T-helper 2 cell treated with Interferon-gamma antibody and Interleukin-4, amounts not matched to agents 100 ng/mL and 5 ng/mL, for 36 hours (primary cell): ENCODE results near the gene PARVG. TPM values are rescaled to one million over a fixed set of nuclear protein-coding genes. Genes with fewer than 3 reads are reported as not detected.

ENCODE experiments used
- intact Hi-C: fragments of 100-400 bp; cut with micrococcal nuclease; formaldehyde crosslinking; loops from one replicate; pipeline ENCODE4 v1.15.1; 2023
- total RNA-seq: library from RNA; stranded (reverse); gene quantifications from 2 replicates; pipeline ENCODE4 v1.2.3, GENCODE V29; 2022

The PARVG gene
- total RNA-seq, 1 donor from 2014 or later: 168 TPM

DNA sequence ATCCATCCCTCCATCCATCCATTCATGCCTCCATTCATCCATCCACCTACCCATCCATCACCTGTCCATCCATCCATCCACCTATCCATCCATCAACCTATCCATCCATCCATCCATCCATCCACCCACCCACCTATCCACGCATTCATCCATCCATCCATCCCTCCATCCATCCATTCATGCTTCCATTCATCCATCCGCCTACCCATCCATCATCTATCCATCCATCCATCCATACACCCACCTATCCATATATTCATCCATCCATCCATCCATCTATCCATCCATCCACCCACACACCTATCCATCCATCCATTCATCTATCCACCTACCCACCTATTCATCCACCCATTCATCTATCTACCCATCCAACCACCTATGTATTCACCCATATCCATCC, 13.8 kb downstream of the PARVG start:
- intact Hi-C loops: no loop called here

DNA sequence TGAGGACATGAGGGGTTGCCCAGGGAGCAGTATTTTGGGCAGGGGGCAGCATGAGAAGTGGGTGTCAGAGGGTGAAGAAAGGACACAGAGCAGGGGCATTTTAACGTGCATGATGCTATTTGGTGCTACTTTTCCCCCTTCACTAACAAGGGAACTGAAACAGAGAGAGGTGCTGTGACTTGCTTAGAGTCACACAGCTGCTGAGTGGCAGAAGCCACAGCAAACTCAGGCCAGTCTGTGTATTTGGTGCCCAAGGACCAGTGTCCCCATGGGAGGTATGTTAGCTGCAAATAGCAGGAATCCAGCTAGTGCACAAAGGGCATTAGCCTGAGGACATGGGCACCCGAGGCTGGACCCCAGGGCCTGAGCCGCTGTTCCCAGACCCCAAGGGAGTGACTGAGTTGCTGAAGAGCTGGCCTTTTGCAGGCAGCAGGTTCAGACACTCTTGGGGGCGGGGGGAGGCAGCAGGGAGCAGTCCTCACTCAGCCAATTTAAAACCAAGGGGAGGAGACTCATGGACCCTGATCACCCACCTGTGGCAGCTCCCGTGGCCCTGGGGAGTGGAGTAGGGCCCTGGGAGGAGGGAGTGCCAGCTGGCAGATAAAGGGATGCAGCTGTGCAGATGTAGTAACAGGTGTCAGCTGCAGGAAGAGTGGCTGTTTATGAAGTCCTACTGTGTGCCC, 14.6 kb downstream of the PARVG start:
- intact Hi-C loops: no loop called here

DNA sequence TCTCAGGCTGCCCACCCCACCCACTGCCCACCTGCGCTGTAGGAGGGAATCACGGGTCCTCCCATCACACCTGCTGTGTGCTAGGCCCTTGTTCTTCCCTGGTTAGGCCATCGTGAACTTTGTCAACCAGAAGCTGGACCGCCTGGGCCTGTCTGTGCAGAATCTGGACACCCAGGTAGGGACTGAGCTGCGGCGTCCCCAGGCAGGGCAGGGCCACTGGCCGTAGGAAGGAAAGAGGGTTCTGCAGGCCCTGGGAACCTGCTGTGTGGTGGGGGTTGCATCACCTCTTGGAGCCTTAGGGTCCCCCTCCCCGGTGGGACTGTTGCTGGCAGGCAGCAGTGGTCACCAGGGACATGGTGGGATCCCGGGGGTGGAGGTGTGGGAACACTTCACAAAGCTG, 15.5 kb downstream of the PARVG start:
- intact Hi-C loops: no loop called here

DNA sequence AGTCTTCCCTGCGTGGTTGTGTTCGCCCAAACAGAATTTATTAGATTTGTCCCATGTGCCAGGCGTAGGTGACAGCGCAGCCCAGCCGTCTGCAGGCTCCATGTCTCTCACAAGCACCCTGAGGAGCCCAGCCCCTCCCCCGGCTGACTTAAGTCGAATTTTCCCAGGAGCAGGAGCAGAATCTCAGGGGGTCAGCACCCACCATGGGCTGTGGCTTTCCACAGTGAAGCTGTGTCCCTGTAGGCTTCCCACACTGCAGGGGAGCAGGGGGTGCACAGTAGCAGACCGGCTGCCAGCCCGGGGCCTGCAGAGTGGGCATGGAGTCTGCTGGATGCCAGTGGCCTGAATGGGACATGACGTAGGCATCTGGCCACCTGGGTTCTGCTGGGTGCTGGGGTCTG, 16.0 kb downstream of the PARVG start:
- intact Hi-C loops: no loop called here

DNA sequence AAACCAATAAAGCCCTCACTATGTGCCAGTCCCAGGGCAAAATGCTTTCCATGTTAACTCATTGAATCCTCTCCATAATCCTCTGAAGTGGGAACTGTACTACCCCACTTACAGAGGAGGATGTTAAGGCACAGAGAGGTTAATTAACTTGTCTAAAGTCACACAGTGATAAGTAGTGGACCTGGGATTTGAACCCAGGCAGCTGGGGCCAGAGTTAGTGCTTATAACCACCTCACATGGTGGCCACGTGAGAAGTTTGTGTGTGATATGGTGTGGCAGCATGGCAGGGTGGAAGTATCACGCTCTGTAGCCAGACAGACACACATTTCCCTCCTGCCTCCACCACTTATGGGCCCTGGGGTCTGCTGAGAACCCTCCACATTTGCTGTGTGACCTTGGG, 16.5 kb downstream of the PARVG start:
- intact Hi-C loops: no loop called here

DNA sequence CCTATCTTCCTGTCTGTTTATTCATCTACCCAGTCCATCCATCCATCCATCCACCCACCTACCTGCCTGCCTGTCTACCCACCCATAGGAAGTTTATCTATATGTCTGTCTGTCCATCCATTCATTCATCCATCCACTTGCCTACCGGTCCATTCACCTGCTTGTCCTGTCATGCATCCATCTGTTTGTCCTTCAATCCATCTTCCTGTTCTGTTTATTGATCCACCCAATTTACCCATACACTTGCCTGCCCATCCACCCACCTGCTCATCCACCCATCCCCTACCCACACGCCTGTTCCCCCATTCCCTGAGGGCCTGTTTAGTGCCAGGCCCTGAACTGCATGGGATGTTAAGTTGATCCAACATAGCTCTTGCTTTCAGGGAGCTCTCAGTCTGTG, 18.4 kb downstream of the PARVG start:
- intact Hi-C loops: no loop called here

DNA sequence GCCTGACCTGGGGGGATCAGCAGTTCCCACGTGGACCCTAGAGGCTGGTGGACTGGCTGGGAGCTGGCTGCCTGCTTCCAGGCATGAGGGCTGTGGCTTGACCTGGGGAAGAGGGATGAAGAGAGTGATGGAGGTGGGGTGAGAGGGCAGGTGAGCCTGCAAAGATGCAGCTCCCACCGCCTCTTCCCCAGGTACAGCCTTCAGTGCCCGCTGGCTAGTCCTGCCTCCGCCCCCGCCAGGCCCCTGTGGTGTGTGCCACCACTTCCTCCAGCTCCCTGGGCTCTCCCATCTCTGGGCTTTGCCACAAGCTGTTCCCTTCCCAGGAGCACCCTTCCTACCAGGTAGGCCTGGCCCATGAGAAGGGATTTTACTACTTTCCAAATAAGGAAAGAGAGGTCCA, 19.1 kb downstream of the PARVG start:
- intact Hi-C loops: no loop called here

DNA sequence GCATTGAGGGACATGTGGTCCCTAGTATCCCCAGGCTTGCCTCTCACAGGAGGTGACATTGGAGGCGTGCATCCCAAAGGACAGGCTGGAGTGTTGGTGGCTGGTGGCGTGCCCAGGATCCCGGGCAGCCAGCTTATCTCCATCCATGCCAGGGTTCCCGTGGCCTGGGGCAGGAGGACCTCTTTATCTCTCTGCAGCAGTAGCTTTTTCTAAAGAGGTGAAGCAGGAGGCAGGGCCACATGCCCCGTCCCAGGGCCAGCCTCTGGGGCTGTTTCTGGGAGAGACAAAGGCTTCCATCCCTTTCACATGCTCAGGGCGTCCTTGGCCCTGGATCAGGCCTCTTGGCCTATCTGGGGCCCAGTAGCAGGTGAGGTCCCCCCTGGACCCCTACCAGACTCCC, 19.7 kb downstream of the PARVG start:
- intact Hi-C loops: no loop called here

DNA sequence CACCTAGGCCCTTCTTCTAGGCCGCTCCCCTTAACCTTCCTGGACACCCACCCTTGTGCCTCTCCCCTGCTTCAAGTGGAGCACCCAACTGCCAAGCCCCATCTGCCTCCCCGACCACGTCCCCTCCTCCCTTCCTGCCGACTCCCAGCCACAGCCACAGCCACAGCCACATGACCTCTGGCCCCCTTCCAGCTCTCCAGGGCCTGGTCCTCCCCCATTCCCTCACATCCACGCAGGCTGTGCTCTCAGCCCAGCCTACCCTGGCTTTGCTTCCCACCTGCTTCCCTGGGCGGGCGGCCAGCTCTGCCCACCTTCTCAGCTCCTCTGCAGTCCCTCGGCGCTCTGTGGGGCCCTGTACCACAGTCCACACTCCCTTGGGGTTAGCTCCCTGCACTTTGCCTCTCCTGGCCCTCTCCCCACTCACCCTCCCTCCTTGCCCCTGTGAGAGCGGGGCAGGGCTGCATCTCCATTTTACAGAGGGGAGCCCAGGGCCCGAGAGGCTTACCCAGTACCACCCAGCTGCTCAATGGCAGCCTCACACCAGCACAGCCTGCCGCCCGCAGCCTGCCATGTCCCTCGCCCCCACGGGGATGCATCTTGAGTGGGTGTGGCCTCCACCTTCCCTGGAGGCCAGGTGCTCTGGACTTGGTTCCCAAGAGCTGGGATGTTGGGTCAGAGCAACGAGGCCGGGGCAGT, 20.3 kb downstream of the PARVG start:
- intact Hi-C loops: no loop called here

DNA sequence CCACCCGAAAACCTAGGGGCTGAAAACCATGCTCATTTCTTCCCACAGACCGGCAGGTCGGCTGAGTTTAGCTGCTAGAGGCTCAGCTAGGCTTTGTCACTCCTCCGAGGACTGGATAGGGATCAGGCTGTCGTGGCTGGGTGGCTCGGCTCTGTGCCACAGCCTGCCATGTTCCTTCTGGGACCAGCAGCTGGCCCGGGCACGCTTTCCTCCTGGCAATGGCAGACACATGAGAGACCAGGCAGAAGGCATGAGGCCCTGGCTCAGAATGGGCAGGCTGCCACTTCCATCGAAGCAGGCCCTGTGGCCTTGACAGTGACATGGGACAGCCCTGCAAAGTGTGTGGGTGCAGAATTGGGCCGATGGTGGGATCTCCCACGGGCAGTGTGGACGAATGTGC, 20.9 kb downstream of the PARVG start:
- intact Hi-C loops: no loop called here

DNA sequence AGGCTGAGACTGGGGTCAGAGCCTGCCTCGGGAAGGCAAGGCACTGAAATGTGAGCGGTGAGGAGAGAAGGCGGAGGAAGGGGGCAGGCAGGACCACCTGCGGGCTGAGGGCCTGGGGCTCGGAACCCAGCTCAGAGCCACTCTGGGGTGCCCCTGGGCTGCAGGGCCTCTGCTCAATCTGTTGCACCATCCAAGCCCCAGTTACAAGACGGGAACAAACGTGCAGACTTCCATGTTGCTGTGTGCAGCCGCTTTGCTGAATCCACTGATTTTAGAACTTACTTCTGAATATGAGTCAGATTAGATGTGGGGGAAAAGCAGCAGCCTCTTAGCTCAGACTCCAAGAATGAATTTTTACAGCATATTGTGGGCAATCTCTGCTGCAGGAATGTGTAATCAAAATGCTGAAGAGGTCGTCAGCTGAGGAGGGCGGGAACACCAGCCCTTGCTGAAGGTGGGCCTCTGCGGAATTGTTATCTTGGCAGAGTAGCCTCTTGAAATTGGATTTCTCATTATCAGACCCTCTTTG, 21.6 kb downstream of the PARVG start:
- intact Hi-C loops: no loop called here

DNA sequence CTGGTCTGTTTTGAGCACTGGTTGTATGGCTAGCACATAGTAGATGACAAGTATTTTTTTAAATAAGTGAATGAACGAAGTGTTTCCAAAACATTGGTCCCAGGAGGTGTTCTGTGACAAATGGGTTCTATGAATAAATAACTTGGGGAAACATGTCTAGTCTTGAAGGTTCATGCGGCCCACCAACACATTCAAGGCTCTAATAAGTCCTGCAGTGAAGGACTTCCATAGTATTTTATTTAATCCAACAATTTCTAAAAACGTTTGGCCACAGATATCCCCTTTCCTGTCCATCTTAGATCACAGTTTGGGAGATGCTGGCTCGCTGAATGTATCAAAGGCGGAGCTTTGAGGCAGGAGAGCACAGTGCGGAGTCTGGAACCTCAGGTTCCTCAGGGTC, 22.5 kb downstream of the PARVG start:
- intact Hi-C loops: no loop called here

DNA sequence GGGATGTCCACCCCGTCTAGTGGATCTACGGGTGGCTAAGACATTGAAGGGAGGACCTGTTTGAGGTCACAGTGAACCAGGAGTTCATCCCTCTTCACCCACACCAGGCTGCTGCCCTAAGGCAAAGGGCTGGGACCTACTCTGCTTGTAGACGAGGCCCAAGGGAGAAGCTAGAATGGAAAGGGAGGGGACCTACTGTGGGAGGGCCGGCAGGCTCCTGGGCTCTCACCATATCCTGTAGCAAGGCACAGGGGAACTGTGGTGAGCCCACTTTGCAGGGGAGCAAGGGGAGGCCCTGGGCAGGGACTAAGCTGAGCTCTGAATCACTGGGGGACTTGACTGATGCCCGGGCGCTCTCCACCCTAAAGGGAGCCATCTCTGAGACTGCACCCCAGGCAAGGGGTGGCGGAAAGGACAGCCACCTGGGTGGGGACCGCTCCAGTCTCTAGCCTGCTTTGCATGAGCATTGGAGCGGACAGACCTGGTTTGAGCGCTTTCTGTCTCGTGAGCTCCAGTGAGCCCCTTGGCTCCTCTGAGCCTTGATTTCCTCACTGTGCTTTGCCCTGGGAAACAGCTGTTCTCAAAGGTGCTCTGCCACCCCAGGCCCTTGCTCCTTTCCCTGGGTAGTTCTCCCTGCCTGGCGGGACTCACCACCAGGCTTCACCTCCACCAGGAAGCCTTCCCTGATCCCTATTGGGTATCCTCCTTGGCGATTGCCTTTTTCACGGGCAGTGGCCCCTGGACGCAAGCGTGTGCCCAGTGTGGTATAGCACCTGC, 24.2 kb downstream of the PARVG start:
- intact Hi-C loops: no loop called here

DNA sequence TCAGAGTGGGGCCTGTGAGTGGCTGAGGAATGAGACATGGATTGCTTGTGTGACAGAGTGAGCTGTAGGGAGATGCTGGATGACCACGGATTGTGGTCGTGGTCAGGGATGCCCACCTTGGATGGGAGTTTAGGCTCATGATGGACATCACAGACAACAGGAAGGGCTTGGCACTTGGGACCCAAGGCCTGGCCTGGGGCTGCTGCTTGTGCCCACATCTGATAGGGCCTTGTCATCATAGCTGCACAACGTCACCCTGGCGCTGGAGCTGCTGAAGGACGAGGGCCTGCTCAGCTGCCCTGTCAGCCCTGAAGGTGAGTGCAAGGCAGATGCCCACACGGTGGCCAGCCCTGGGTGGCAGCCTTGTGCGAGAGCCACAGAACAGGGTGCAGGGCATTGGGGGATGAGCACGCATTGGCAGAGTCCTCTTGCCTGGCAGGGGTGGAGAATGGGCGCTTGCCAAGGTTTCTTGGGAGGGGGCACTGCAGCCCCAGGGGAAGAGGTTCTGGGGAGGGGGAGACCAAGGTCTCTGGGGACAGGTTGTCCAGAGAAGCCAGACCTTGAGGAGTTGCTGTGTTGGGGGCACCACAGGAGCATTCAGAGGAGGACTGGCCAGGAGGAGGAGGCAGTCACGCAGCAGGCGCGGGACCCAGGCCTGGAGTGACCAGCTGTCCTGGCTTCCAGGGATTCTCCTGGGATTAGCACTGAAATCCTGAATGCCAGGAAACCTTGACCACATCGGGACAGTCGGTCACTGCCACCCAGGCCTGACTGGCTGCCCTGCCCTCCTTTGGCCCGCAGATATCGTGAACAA, 25.0 kb downstream of the PARVG start:
- intact Hi-C loops: no loop called here

DNA sequence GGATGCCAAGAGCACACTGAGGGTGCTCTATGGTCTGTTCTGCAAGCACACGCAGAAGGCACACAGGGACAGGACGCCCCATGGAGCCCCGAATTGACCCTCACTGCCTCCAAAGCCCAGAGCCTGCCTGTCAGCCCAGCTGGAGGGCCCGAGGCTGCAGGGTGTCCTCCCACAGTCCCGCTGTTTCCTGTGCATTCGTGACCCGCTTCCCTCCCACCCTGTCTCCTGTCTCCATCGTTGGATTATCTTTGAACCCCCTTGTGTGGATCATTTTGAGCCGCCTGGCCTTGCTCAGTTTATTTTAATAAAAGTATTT, 25.6 kb downstream of the PARVG start:
- intact Hi-C loops: no loop called here

DNA sequence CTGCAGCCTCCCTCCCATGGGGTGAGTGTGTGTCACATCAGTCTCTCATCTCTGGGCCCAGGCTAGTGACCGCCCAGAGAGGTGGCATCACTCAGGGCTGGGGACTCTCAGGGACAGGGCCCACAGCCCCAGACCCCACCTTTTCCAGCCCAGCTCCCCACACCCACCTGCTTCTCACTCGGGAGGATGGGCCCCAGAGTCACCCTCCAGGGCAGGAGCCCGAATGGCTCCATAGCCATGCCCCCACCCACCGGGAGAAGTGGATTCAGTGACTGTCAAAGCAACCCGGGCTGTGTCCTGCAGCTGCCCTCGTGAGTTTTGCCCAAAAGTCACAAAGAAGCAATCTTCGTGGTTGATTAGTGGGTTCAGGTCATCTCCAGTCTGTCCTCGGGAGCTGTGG, 26.0 kb downstream of the PARVG start:
- intact Hi-C loops: no loop called here

DNA sequence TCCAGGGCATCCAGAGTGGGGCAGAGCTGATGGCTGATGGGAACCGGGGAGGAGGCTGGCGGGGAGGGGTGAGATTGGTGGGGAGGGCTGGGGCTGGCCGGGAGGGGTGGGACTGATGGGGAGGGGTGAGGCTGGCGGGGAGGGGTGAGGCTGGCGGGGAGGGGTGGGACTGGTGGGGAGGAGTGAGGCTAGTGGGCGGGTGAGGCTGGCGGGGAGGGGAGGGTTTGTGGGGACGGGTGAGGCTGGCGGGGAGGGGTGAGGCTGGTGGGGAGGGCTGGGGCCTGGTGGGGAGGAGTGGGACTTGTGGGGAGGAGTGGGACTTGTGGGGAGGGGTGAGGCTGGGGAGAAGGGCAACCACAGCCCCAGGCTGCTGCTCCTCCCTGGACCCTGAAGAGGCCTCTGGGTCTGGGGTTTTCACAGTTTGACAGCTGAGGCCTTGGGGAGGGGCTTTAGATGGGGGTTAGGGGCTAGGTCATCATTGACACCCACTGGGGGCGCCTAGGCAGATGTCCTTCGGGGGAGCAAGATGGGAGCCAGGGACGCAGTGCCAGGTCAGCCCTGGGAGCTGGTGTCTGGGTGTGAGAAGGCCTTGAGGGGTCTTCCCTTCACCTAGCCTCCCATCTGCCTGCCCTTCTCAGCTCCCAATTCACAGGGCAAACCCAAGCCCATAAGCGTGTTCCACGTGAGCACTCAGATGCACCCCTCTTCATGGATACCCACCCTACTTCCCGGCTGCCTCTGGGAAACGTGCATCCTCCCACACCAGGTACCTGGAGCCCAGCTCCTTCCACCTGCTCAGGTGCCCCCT, 26.7 kb downstream of the PARVG start:
- intact Hi-C loops: no loop called here

DNA sequence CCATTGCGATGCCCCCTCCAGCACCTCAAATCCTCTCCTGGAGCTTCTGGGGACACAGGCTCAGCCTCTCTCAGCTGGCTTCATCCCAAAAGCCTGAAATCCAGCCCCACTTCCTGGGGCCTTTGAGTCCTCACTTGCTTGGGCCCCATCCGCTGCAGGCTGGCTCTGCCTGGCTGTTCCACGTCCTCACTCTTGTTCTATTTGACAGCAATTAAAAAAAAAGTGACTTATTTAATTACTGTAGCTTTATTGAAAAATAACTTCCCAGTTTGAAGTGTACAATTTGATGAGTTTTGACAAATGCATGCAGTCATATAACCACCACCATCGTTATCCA, 27.2 kb downstream of the PARVG start:
- intact Hi-C loops: no loop called here

DNA sequence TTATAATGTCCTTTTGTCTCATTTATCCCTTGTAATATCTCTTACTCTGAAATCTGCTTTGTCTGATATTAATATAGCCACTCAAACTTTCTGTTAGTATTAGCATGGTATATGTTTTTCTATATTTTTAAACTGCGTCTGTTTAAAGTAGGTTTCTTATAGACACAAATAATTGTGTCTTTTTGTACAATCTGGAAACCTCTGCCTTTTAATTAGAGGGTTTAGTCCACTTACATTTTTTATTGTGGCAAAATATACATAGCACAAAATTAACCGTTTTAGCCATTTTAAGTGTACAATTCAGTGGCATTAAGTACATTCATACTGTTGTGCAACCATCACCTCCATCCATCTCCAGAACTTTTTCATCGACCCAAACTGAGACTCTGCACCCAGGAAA, 28.6 kb downstream of the PARVG start:
- intact Hi-C loops: no loop called here

DNA sequence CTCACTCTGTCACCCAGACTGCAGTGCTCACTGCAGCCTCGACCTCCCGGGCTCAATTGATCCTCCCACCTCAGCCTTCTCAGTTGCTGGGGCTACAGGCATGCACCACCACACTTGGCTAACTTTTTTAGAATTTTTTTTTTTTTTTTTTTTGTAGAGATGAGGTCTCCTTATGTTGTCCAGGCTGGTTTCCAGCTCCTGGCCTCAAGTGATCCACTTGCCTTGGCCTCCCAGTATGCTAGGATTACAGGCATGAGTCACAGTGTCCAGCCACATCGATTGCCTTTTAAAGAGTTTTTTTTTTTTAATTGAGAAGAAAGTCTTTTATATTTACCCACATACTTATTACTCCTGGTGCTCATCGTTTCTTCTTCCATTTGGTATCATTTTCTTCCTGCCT, 30.0 kb downstream of the PARVG start:
- intact Hi-C loops: no loop called here
